Mesothelial cell of epicardium (in vitro differentiated cells): ENCODE measurements around the gene LRMDA. TPM values are rescaled to one million over a fixed set of nuclear protein-coding genes. Genes with fewer than 3 reads are reported as not detected.

Source experiments
- DNase-seq, 2 experiments: peaks; one replicate each; pipeline ENCODE4 v3.0.0; 2021; ENCODE audit warnings: low spot score in 2 of 2; ENCODE audit not compliant: unreplicated experiment in 2 of 2
- H3K27ac Mint-ChIP-seq: 2 replicates; pipeline ENCODE4 v1.8.0; 2021; ENCODE audit warnings: mixed read lengths
- H3K27me3 Mint-ChIP-seq: 2 replicates; pipeline ENCODE4 v1.8.0; 2021; ENCODE audit warnings: low read depth, mixed read lengths
- H3K36me3 Mint-ChIP-seq: 2 replicates; pipeline ENCODE4 v1.8.0; 2021; ENCODE audit warnings: mixed read lengths
- H3K4me1 Mint-ChIP-seq: 2 replicates; pipeline ENCODE4 v1.8.0; 2021; ENCODE audit warnings: mixed read lengths
- H3K4me3 Mint-ChIP-seq: 2 replicates; pipeline ENCODE4 v1.8.0; 2021; ENCODE audit warnings: mild to moderate bottlenecking, moderate library complexity, mixed read lengths
- H3K9me3 Mint-ChIP-seq: 2 replicates; pipeline ENCODE4 v1.8.0; 2021; ENCODE audit warnings: mixed read lengths
- CTCF ChIP-seq: fragments of 200-600 bp; sonication (generic); IDR thresholded peaks from one replicate; pipeline ENCODE4 v1.5.0; 2021; ENCODE audit warnings: antibody characterized with exemption; ENCODE audit not compliant: unreplicated experiment
- total RNA-seq: library from RNA; stranded (reverse); gene quantifications from 3 replicates; pipeline ENCODE4 v1.2.1, GENCODE V29; 2021

Gene LRMDA
- total RNA-seq, 1 donor from 2014 or later, result 2.0 TPM

DNA sequence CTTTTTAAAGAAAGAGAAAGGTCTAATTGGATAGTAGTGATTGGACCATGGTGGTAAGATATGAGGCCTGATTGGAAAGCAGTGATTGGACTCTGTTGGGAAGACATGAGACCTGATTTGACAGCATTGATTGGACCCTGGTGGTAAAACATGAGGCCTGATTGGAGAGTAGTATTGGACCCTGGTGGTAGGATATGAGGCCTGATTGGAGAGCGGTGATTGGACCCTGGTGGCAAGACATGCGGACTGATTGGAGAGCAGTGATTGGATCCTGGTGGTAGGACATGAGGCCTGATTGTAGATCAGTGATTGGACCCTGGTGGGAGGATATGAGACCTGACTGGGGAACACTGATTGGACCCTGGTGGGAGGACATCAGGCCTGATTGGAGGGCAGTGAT, 444.3 kb downstream of the LRMDA start:
- peaks cover 84% of the 10 kb centered on the region for H3K27me3 Mint-ChIP-seq
- H3K27ac Mint-ChIP-seq, result no peak overlapping the region

DNA sequence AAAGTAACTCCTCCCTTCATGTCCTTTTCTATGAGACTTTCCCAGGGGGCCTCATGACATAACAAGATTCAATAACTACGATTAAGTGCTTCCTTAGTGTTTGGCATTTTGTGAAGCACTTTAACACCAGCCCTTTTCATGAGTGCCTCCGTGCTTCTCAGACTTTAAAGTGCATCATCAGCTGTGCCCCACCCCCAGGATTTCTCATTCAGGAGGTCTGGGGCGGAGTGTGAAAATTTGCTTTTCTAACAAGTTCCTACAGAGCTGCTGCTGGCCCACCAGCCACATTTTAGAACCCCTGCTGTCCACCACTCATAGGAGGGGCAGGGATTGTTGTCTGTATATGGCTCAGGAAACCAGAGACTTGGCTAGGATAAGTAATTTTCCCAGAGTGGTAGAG, 445.3 kb downstream of the LRMDA start:
- Mint-ChIP-seq H3K27ac (no peak overlapping the region), H3K4me3 (no peak overlapping the region), H3K4me1 (peaks cover 7% of the 10 kb centered on the region), H3K36me3 (no peaks in the 10 kb centered on the region), H3K27me3 (peaks cover 80% of the 10 kb centered on the region), H3K9me3 (no peaks in the 10 kb centered on the region)
- no peak for TF ChIP-seq CTCF
- DNase-seq, result no peak

More for the DNA sequence above, 444.3 kb downstream of the LRMDA start:
- Mint-ChIP-seq H3K36me3 (no peaks in the 10 kb centered on the region), H3K4me1 (peaks cover 7% of the 10 kb centered on the region), H3K4me3 (no peak overlapping the region), H3K9me3 (peaks cover under 1% of the 10 kb centered on the region)
- no peak for TF ChIP-seq CTCF
- DNase-seq, result no peak

GRCh38 chr10:75877877-75878276, 446.5 kb downstream of the LRMDA start:
- Mint-ChIP-seq H3K4me1 (peaks cover 7% of the 10 kb centered on the region), H3K9me3 (no peaks in the 10 kb centered on the region), H3K27ac (no peak overlapping the region), H3K27me3 (peaks cover 72% of the 10 kb centered on the region), H3K36me3 (no peaks in the 10 kb centered on the region), H3K4me3 (no peak overlapping the region)
- no peak for DNase-seq
- no peak for TF ChIP-seq CTCF

- Mint-ChIP-seq H3K9me3 (no peaks in the 10 kb centered on the region), H3K4me1 (peaks cover 7% of the 10 kb centered on the region), H3K27ac (no peak overlapping the region), H3K36me3 (no peaks in the 10 kb centered on the region), H3K27me3 (peaks cover 67% of the 10 kb centered on the region), H3K4me3 (no peak overlapping the region)
- no peak for TF ChIP-seq CTCF
- no peak for DNase-seq
Observed at GRCh38 chr10:75878586-75878985, 447.2 kb downstream of the LRMDA start.

DNA sequence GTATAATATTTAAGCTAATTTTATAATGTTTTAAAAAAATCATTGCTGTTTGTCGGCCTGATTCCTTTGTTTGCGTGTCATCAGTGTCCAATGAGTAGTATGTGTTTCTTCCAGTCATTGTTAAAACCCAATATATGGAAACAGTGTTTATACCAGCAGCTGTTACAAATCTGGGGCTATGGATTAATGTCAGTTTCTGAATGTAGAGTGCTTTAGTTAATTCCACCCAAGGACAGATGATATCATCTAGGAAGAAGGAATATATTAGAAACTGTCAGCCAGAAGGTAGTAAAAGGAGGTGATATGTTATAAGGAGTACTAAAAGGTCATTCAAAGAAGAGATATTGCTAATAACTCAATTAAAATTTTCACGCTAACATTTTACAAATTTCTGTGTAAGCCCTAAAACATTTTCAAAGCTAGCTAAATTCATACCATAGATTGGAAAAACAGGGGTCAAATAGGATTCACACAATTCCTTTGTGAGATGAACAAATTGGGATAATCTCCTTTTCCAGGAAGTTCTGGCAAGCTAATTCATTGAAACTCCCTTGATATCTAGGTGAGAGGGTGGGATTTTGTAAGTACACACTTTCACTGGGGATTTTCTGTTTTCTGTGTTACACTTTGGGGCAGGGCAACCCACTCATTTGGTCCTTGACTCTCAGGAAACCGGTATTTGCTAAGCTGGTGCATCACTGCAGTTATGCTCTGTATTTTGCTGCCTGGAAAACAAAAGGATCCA, 448.8 kb downstream of the LRMDA start:
- no peak overlapping the region for H3K4me3 Mint-ChIP-seq
- H3K27ac Mint-ChIP-seq, result no peak overlapping the region
- peaks cover 7% of the 10 kb centered on the region for H3K4me1 Mint-ChIP-seq
- H3K9me3 Mint-ChIP-seq, result no peaks in the 10 kb centered on the region
- no peak for TF ChIP-seq CTCF
- DNase-seq, result no peak
- peaks cover 52% of the 10 kb centered on the region for H3K27me3 Mint-ChIP-seq
- H3K36me3 Mint-ChIP-seq, result no peaks in the 10 kb centered on the region
